Activated effector memory CD4-positive, alpha-beta T cell treated with anti-CD3 and anti-CD28 coated beads, Interleukin-2, amount 50 U/mL, for 16 hours (primary cell): ENCODE data around the gene MNDA.

Source experiments
- DNase-seq: peaks from one replicate; pipeline ENCODE4 v3.0.0-alpha.2; 2020

The MNDA gene

GRCh38 chr1:158830904-158831507, at the start of gene MNDA:
Gene MNDA (plus strand): TSS chr1:158831351. CDS start chr1:158842154, 10,803 bp downstream.
- DNase-seq, result no peak

GRCh38 chr1:158793604-158794003, 37.5 kb upstream of the MNDA start:
- DNase-seq, result peak; percentile 74

- DNase-seq, result no peak
Observed at GRCh38 chr1:158794247-158794646, 36.9 kb upstream of the MNDA start.

- no peak for DNase-seq
Observed at GRCh38 chr1:158798531-158798930, 32.6 kb upstream of the MNDA start.

- no peak for DNase-seq
Observed at GRCh38 chr1:158799689-158800088, 31.5 kb upstream of the MNDA start.

GRCh38 chr1:158800526-158800925, 30.6 kb upstream of the MNDA start:
- no peak for DNase-seq

GRCh38 chr1:158801396-158801795, 29.8 kb upstream of the MNDA start:
- DNase-seq, result no peak

GRCh38 chr1:158803678-158804077, 27.5 kb upstream of the MNDA start:
- DNase-seq, result no peak

GRCh38 chr1:158806916-158807536, 24.1 kb upstream of the MNDA start:
- DNase-seq, result no peak

GRCh38 chr1:158809256-158809655, 21.9 kb upstream of the MNDA start:
- no peak for DNase-seq

- DNase-seq, result no peak
Observed at GRCh38 chr1:158809862-158810261, 21.3 kb upstream of the MNDA start.

GRCh38 chr1:158810311-158810710, 20.8 kb upstream of the MNDA start:
- no peak for DNase-seq

GRCh38 chr1:158812336-158812735, 18.8 kb upstream of the MNDA start:
- no peak for DNase-seq

GRCh38 chr1:158813164-158813563, 18.0 kb upstream of the MNDA start:
- DNase-seq, result no peak

GRCh38 chr1:158814970-158815369, 16.2 kb upstream of the MNDA start:
- DNase-seq, result no peak

- DNase-seq, result no peak
Observed at GRCh38 chr1:158818560-158818959, 12.6 kb upstream of the MNDA start.

- no peak for DNase-seq
Observed at GRCh38 chr1:158818975-158819431, 12.1 kb upstream of the MNDA start.

GRCh38 chr1:158819461-158820443, 11.4 kb upstream of the MNDA start:
- DNase-seq, result no peak

GRCh38 chr1:158821723-158822122, 9.4 kb upstream of the MNDA start:
- DNase-seq, result no peak

- DNase-seq, result no peak
Observed at GRCh38 chr1:158830074-158830677, 975 bp upstream of the MNDA start.

- DNase-seq, result no peak
Observed at GRCh38 chr1:158833264-158833663, 2.1 kb downstream of the MNDA start.

GRCh38 chr1:158836038-158836437, 4.9 kb downstream of the MNDA start:
- DNase-seq, result no peak

- DNase-seq, result no peak
Observed at GRCh38 chr1:158838660-158839059, 7.5 kb downstream of the MNDA start.
